Ecto neural progenitor cell (in vitro differentiated cells): ENCODE data around the gene PDE9A.
"Not testable (repeated sequence)": the region's sequence is repeated elsewhere in the genome, so short reads cannot be mapped to it uniquely, and the experiment has no call there.

ENCODE experiments used
- DNase-seq: peaks from one replicate; pipeline ENCODE4 v3.0.0-alpha.2; 2018; ENCODE audit warnings: low spot score

Gene PDE9A

DNA sequence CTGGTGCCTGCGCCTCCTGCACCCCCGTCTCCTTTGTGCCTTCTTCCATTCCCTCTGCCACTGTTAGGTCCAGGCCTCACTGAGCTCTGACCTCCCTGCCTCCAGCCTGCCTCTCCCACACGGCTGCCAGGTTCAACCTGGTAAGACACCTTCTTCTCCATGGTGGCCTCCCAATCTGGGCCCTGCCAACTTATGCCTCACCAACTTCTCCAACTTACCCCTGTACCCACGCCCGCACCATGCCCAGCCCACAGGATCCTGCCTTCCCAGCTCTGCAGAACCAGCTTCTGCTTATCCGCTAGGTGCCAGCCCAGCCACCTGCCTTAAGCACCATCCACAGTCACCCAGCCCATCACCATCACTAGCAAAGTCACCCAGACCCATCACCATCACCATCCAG lies 37.2 kb downstream of the PDE9A start:
- no peak for DNase-seq

DNA sequence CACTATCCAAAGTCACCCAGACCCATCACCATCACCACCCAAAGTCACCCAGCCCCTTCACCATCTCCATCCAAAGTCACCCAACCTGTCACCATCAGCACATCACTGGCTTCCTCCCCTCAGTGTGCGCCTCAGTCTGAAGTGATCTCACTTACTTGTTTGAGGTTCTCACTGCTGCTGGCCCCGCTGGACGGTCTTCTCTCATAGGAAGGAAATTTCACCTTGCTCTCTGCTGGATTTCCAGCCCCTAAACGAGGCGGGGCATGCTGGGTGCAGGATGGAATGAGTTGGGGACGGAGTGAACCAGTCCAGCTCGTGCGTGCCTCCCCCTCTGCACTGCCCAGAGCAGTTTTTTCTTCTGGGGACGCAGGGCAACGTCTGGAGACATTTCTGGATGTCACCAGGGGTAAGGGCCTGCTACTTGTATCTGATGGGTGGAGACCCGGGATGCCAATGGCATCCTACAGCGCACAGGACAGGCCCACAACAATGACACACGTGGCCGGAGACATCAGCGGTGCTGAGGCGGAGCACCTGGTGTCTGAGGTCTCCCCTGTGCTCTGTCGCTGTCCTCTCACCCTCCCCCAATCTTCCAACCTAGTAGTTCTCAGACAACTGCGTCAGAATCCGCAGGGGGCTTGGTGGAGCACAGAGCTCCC lies 38.6 kb downstream of the PDE9A start:
- DNase-seq: no peak

DNA sequence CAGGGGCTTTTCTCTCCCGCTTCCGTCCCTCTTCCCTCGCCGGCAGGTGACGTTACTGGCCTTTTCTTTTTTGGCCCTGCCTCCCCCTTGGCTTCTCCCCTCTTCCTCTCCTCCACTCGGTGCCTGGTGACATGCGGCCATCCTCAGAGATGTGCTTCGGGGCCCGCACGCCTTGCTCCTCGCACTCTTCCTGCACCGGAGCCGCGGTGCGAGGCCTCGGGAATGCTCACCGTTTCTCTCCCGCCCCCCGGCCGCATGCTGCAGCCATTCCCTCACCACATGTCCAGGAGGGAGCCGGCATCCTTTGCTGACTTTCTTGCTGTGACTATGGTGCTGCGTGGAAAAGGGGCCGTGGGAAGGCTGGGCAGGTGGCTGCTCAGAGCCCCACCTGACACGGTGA lies 39.3 kb downstream of the PDE9A start:
- DNase-seq: no peak

DNA sequence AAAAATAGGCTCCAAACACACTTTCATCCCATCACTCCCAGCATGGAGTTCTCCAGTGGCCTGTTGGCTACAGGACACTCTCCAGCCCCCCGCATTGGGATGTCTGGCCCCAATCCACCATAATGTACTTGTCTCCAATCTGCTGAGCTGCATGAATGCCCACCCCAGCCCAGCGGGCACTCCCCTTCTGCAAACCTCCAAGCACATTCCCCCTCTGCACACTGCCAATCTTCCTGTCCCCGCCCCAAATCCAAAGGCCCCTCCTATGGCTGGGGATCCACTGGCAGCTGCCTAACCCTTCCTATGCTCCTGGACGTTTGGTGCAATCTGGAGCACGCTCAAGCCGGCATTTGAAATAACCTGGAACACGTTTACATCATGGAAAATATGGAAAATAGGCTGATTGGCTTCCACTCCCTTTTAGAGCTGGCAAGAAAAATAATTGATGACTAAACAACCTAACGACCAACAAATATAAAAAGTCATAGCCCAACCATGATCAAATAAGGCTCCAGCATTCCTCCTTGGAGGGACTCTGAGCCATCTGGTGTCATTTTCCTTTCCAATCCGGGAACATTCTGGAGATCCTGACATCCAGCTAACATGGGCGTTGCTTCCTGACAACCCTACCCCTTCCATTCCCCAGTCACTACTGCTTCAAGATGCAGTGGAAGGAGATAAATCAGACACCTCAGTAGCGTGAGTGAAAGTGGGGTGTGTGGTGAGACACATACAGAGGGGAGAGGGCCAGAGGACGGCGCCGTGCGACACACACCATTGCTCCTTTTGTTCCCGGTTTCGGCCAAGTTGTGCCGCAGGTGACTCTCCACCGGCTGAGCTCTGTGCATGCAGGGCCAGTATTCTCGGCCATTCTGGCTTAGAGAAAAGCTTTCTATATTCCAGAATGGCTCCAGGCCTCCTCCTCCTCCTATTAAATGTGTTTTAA lies 41.6 kb downstream of the PDE9A start:
- no peak for DNase-seq

DNA sequence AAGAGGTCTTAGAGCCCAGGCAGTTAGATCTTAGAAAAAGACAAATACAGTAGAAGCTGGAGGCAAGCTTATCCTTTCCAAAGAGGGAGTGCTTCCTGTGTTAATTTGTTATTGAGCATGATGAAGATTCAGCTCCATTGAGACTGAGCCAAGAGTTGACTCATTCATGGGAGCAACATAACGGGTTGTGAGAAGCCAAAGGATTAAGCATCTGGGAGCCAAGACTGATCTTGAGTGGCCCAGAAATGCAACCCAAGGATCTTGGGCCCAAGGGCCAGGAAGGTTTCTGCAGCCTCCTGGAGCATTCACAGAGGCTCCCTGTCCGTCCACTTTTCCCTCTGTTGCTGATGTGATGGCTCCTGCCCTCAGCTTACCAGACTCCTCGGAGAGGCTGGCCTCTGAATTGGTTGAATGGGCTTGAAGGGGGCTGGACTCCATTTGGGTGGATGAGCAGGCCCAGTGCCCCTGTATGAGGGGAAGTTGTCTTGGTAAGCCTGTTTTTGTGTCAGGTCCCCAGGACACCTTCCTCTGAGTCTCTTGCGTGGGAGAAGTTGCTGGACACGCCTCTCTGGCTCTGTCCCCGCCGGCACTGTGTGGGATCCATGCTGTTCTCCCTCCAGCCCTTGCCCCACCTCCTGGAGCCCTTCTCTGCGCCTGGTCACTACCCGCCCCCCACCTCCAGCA lies 42.4 kb downstream of the PDE9A start:
- no peak for DNase-seq

DNA sequence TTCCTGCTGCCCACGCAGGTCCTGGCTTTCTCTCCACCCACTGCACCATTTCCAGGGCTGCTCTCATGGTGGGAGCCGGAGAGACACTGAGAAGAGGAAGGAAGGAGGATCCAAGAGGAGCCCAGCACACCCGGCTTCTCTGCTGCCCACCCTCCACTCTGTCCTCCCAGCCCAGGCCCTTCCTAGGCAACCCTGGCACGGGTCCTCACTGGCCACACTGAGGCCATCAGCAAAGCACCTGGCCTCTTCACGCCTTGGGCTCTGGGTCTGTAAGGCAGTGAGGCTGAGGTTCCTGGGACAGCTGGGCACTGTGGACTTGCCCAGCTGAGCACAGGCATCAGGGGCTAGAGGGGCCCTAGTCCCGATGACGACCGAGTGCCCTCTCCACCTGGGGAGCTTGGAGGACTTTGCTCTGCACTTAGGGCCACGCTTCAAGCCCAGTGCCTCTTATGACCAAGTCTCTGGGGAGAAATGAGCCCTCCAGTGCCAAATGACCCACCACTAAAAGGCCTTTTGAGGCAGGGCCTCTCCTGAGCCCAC lies 43.1 kb downstream of the PDE9A start:
- no peak for DNase-seq

DNA sequence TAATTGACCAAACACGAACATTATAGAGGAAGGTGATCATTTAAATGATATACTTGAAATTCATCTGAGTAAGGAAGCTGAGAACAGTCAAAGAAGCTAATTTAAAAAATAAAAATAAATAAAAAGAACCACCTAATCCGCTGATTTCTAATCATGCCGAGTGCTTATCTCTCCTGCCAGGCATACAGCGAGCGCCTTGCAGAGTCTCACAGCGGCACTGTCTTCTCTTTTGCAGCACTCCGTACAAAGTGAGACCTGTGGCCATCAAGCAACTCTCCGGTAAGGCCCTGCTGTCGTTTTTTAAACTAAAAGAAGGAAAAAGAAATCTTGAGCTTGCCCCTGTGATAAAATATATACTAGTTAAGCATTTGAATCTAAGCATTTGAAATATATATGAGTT lies 45.3 kb downstream of the PDE9A start:
- DNase-seq: no peak

DNA sequence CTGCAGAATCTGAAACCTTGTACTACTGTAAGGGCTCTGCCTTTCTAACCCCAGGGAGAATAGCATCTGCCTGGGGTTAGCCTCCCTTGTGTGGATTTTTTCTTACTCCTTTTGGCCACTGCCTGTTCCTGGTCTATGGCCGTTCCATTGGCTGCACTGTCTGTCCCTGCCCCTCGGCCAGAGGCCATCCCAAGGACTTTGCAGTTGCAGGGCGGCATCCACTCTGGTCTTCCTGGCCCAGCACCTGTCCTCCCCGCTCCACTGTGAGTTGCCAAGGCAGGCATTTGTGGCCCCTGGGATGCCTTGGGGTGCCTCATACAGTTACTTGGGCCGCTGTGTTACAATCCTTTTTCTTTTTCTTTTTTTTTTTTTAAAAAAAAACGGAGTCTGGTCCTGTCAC lies 45.8 kb downstream of the PDE9A start:
- no peak for DNase-seq

DNA sequence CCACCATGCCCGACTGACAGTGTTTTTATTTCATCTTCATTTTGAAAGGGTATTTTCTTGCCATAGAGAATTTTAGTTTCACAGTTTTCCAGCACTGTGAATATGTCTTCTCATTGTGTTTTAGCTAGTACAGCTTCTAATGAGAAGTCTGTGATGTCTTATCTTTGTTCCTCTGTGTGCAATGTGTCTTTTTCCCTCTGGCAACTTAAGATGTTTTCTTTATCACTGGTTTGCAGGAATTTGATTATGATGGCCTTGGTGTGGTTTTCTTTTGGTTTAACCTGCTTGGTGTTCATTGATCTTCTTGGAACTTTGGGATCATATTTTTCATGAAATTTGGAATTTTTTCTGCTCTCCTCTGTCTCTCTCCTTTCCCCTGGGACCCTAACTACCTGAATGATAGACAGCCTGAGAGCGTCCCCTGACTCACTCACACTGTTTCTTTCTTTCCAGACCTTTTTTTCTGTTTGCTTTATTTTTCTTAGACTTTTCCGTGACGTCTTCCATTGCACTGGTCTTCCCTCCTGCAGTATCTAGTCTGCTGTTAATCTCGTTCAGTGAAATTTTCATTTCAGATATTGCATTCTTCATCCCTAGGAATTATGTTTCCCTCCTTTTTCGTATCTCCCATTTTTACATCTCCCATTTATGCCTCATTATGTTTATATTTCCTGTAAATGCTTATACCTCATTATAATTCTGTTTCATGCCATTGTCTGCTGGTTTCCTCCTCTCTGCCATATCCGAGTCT lies 48.5 kb downstream of the PDE9A start:
- no peak for DNase-seq

DNA sequence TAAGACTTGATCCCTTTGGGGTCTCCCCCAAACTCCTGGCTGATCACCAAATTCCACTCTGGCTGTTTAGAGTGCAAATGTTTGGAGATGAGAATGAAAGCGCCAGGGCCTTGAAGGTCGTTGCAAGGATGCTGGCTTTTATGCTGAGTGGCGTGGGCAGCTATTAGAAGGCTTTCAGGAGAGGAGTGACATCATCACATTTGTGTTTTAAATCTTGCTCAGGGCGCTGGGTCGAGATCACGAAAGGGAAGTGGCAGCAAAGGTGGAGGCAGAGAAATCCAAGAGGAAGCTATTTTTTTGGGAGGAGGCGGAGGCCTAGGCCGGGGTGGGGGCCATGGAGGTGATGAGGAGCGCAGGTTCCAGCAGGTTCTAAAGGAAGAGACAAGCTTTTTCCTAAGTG lies 49.3 kb downstream of the PDE9A start:
- DNase-seq: no peak

DNA sequence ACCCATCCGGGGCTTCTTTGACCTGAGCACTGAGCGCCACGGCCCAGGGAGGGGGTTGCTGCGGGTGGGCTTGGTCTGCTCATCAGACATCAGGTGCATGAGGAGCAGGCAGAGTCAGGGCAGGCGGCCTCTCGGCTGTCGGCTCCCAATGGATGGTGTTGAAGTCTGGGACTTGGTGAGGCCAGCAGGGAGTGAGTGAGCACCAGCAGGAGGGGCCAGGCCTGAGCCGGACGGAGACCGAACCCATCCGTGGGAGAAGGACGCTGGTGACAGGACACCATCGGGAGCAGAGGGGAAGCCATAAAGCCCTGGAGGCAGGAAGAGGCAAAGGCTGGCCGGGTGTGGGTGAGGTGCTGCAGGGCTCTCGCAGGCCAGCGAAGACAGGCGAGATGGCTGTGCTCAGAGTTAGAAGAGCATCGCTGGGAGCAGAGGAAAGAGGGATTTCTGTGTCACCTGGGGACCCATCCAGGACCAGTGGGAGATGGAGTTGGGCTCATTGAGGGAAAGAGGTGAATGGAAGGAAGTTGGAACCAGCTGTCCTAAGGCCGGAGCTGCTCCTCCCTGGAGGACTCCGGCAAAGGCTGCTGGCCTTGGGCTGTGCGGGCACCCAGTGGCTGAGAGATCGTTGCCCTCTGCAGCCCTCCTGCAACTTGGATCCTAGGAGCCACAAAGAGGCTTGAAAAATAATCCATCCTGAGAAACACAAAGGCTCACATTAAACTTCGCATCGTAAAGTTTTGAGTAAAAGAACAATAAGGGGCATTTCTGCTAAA lies 49.9 kb downstream of the PDE9A start:
- no peak for DNase-seq

DNA sequence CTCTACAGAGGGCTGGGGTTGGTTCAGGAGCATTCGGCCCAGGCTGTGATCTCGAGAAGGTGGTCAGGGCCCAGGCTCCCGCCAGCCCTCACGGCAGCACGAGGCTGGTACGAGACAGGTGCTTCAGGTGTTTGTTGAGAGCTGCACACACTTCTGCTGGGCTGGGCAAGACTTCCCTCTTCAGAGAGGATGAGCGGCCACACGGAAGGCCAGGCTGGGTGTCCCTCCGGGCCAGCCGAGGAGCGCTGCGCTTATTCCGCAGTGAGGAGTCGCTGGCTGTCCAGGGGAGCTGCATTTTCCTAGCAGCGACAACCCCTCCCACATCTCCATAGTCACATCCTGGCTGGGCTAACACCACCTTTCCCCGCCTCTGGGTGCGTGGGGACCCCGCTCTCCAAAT lies 50.5 kb downstream of the PDE9A start:
- DNase-seq: no peak

DNA sequence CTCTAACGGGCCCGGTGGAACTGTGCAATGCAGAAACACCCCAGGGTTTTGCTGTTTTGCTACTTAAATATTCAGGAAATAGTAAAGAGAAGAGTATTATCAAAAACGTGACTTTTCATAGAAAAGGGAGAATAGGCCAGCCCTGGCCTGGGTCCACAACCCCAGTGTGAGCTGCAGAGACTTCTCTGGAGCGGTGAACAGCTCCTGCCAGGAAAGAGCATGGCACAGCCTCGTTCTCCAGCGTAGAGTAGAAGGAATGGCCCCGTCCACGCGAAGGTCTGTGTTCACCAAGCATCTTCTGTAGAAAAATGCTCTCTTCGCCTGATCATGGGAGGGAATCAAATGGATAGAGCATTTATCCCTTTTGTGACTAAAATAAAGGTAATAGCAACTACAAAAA lies 51.4 kb downstream of the PDE9A start:
- no peak for DNase-seq

DNA sequence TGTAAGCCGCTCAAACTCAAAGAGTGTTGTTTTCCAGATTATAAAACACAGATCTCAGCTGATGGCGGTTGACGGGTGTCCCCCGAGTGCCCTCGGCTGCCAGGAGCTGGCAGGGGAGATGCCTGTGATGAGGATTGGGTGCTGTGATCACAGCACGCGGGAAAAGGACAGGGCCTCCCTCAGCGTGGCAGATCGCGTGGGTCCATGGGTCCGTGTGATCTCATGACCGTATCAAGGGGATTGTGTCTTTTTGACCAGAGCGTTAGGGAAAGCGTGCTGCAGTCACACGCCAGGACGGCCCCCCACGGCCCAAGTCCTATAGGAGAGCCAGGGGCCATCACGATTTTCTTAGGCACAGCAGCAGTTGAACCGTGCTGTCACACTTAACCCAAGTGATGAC lies 51.9 kb downstream of the PDE9A start:
- DNase-seq: no peak

DNA sequence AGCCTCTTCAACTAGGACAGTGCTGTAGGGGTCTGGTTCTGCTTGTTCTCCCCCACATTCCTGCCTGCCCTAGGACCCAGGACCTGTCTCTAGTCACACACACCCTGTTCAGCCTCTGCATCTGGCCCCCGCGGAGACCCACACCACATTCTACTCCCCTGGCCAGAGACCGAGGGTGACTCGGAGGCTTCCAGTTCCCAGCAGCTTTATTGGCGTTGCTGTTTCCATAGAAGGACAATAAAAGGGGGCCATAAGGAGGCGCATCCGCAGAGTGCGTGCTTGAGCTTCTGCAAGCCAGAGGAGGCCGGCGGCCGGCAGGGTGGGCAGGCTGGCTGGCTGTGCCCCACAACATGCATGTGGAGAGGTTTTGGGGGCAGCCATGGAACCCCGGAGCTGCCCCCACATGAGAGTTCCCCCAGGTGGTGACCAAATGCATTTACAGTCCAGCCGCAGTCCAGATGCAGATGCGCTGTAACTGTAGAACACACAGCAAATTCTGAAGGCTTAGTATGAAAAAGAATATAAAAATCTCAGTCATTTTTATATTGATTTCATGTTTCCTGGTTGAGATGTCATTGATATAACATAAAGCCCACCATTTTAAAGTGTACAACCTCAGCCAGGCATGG lies 52.4 kb downstream of the PDE9A start:
- no peak for DNase-seq

DNA sequence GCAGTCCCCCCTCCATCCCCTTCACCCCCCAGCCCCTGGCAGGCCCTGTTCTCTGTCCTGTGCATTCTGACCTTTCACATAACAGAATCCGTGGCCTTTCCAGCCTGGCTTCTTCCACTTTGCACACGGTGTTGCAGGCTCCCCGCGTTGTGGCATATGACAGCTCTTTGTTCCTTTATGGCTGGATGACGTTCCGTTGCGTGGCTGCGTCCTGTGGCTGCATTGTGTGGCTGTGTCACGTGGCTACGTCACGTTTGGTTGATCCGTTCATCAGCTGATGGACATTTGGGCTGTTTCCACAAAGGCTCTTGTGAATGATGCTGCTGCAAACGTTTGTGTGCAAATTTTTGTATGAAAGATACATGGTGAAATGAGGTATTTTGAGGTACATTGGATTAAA lies 53.3 kb downstream of the PDE9A start:
- no peak for DNase-seq

DNA sequence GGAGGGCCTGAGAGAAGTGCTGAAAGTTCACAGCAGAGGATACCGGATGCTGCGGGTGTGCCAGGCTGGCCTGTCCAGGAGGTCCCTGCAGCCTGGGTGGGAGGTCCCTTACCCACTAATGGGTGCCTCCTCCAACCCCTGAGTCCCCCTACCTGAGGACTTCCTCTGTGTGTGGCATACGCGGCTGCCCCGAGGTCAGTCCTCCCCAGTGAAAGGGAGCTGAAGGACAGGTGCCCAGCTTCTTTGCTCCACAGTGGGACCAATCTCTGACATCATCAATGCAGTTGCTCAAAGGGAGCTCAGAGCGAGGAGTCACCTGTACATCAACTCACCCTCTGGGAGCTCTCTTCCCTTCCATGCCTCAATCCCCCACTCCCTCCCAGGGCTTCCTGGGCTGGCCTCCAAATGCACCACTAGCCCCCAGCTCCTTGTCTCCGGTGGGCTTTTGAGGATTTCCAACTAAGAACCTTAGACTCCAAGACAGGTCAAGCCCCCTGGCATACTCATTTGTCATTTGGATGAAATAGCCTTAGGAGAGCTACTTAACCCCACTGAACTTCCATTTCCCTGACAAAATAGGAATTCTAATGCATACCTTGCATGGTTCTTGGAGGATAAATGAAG lies 53.9 kb downstream of the PDE9A start:
- no peak for DNase-seq

DNA sequence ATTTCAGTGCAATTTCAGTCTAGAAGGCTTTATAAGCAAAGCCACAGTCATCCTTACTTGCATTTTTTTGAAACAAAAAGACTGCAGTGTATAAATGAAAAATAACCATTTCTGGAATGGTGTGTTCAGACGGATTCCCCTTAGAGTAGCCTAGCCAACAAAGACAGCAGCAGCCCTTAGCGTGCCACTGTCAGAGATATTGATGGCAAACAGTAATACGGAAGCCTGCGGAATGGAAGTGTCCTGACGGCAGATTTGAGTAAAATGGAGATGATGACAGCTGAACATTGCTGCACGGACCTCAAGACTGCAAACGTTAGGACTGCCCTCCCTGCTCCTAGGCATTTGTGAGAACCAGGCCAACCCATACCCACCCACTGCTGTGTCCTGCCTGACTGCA lies 54.7 kb downstream of the PDE9A start:
- DNase-seq: no peak

DNA sequence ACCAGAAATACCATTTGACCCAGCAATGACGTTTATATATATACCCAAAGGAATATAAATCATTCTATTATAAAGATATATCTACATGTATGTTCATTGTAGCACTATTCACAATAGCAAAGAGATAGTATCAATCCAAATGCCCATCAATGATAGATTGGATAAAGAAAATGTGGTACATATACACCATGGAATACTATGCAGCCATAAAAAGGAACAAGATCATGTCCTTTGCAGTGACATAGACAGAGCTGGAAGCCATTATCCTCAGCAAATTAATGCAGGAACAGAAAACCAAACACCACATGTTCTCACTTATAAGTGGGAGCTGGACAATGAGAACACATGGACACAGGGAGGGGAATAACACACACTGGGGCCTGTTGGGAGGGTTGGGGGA lies 55.5 kb downstream of the PDE9A start:
- not testable (repeated sequence) for DNase-seq

DNA sequence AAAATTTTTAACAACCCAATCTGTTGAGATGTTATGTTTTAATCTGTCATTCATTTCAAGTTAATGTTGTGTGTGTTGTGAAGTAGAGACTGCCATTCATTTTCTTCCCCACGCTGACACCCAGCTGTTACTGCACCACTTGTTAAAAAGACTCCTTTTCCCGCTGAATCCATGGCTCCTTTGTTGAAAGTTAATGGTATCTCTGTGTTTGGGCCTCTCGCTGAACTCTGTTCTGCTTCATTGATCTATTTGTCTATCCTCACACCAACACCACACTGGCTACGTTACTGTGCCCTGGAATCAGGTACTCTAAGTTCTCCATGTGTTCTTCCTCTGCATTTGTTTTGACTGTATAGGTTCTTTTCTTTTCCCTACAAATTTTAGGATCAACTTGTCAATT lies 58.2 kb downstream of the PDE9A start:
- DNase-seq: no peak
